Stomach (tissue), 9 donors: ENCODE results near the gene GGTA1. TPM values are rescaled to one million over a fixed set of nuclear protein-coding genes. Genes with fewer than 3 reads are reported as not detected.

Source experiments
- DNase-seq, 2 donors: peaks; one replicate each; pipeline versions ENCODE4 v3.0.0 to v3.0.0-alpha.2; 2013 to 2019
- H3K27ac ChIP-seq, 5 donors: fragments of 200-600 bp in 4 of 5; sonication (generic) in 4 of 5; one replicate each; pipeline ENCODE4 v1.5.1; 2013 to 2019; ENCODE audit warnings: mild to moderate bottlenecking in 1 of 5, moderate library complexity in 1 of 5
- H3K27me3 ChIP-seq, 3 donors: fragments of 200-600 bp; sonication (generic); one replicate each; pipeline ENCODE4 v1.5.1; 2017 to 2019; ENCODE audit warnings: mixed run types in 1 of 3
- H3K36me3 ChIP-seq, 4 donors: fragments of 200-600 bp; sonication (generic); 1 replicate in 3 of 4; 2 replicates in 1 of 4; pipeline ENCODE4 v1.5.1; 2016 to 2019
- H3K4me1 ChIP-seq, 4 donors: fragments of 200-600 bp; sonication (generic); one replicate each; pipeline ENCODE4 v1.5.1; 2016 to 2019
- H3K4me3 ChIP-seq, 4 donors: fragments of 200-600 bp; sonication (generic) in 3 of 4; one replicate each; pipeline ENCODE4 v1.5.1; 2016 to 2019; ENCODE audit warnings: mild to moderate bottlenecking in 1 of 4
- H3K9me3 ChIP-seq, 4 donors: fragments of 200-600 bp; sonication (generic); one replicate each; pipeline ENCODE4 v1.5.1; 2016 to 2019
- CTCF ChIP-seq, 7 experiments: fragments of 450-650 bp in 4 of 7; fragments of 200-600 bp in 3 of 7; sonication (generic) in 3 of 7; IDR thresholded peaks; one replicate each; pipeline ENCODE4 v1.5.1; 2016 to 2019; ENCODE audit warnings: antibody characterized with exemption in 7 of 7, control low read depth in 2 of 7, mild to moderate bottlenecking in 1 of 7
- EP300 ChIP-seq: sonication (generic); formaldehyde crosslinking; IDR thresholded peaks from one replicate; pipeline ENCODE4 v1.6.1; 2017; ENCODE audit warnings: antibody characterized with exemption
- POLR2A ChIP-seq, 4 donors: fragments of 450-650 bp; IDR thresholded peaks; one replicate each; pipeline ENCODE4 v1.6.1; 2016; ENCODE audit warnings: antibody characterized with exemption in 4 of 4, control low read depth in 2 of 4, mild to moderate bottlenecking in 1 of 4, moderate library complexity in 1 of 4
- POLR2AphosphoS5 ChIP-seq, 3 donors: sonication (generic); formaldehyde crosslinking; IDR thresholded peaks; one replicate each; pipeline ENCODE4 v1.6.1; 2016; ENCODE audit warnings: antibody characterized with exemption in 3 of 3
- WGBS, 5 donors: extraction: QIAGEN DNeasy Blood & Tissue Kit in 3 of 5; methylation state at CpG; one replicate each; pipeline versions ENCODE4 v1.1.5 to v1.1.7; 2013 to 2018; 5-methylcytosine and 5-hydroxymethylcytosine counted together
- intact Hi-C: fragments of 100-400 bp; cut with DNase I; formaldehyde crosslinking; loops from one replicate; pipeline ENCODE4 v1.15.1; 2023; ENCODE audit warnings: low total_unique reads
- polyA plus RNA-seq, 3 donors: library from polyadenylated mRNA; stranded (reverse); fragments of 200-250 nt; gene quantifications; one replicate each; pipeline ENCODE4 v1.2.3, GENCODE V29; 2013
- total RNA-seq, 5 donors: library from RNA; depleted of rRNA; stranded (reverse); fragments of >200 nt; gene quantifications; one replicate each; pipeline versions ENCODE4 v1.1.0 to v1.2.3, GENCODE V29; 2014 to 2016
- donor health status: healthy with polysubstance abuse.
- donor health status: Bipolar disorder and iron deficiency.
- donor health status: healthy.

GGTA1 gene
- total and polyA plus RNA-seq, 8 donors = 6.2 to 19.6 (median 7.1) TPM; not detected in 1

GRCh38 chr9:121505903-121506735 lies 6.5 kb upstream of the GGTA1 start:
- 70 to 76% (median 72%) methylated on average over 12 of the region's 12 CpGs for WGBS, 5 donors
- peaks cover 0 to 3% (median 0%) of the 10 kb centered on the region in 3 donors for H3K27me3 ChIP-seq
- intact Hi-C loops = no loop called here
- peak in 1 of 2 donors; percentile 77 for DNase-seq
- TF ChIP-seq POLR2AphosphoS5 (IDR thresholded peaks at IDR 0.05) (no peak), CTCF (IDR thresholded peaks at IDR 0.05) (no peak), POLR2A (IDR thresholded peaks at IDR 0.05) (no peak), EP300 (no peak)
- H3K27ac ChIP-seq = no peak overlapping the region
- H3K4me1 ChIP-seq = peaks cover 0 to 8% (median 6%) of the 10 kb centered on the region in 4 donors
- H3K9me3 ChIP-seq = no peaks in the 10 kb centered on the region
- no peaks in the 10 kb centered on the region for H3K36me3 ChIP-seq
- no peak overlapping the region for H3K4me3 ChIP-seq

DNA sequence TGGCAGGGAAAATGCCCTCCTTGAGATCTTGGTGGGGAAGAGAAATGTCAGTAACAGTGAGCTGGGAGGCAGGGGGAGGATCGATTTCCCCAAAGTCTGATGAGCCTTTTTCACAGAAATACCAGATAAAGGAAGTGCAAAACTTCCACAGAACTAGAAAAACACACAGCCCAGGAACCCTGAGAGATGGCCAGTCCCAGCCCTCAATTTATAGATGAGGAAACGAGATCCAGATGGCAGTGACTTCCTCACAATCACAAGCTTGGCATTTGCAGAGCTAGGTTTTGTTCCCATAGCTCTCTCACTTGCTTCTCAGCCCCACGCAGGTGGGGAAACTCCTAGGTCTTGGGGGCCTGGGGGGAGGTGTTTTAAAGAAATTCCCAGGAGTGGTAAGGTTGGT lies 3.8 kb upstream of the GGTA1 start:
- WGBS, 5 donors = 64 to 81% (median 67%) methylated on average over 3 of the region's 3 CpGs
- peak overlapping the region in 2 of 5 donors; percentile 38 to 43 for H3K27ac ChIP-seq
- DNase-seq = no peak
- intact Hi-C loops = no loop called here
- TF ChIP-seq EP300 = no peak
- H3K27me3 ChIP-seq = peaks cover 0 to 22% (median 15%) of the 10 kb centered on the region in 3 donors
- no peak overlapping the region for H3K4me3 ChIP-seq
- H3K36me3 ChIP-seq = no peaks in the 10 kb centered on the region
- H3K9me3 ChIP-seq = no peaks in the 10 kb centered on the region
- peaks cover 21 to 22% (median 22%) of the 10 kb centered on the region in 4 donors for H3K4me1 ChIP-seq

- H3K27ac ChIP-seq = peak overlapping the region; percentile 52 to 80 (median 72)
- 11 to 24% (median 15%) methylated on average over 4 to 15 of the region's 15 CpGs for WGBS, 5 donors
Observed at GRCh38 chr9:121500165-121500478, 478 bp upstream of the GGTA1 start.

GRCh38 chr9:121499177-121499426 lies 542 bp downstream of the GGTA1 start:
- DNase-seq = no peak
- Histone ChIP-seq H3K36me3 (no peaks in the 10 kb centered on the region), H3K27ac (peak overlapping the region; percentile 52 to 80 (median 72)), H3K27me3 (peaks cover 0 to 28% (median 15%) of the 10 kb centered on the region in 3 donors), H3K4me3 (peak overlapping the region; percentile 47 to 63 (median 57)), H3K4me1 (peaks cover 25 to 29% (median 27%) of the 10 kb centered on the region in 4 donors), H3K9me3 (peaks cover 0 to 5% (median 0%) of the 10 kb centered on the region in 4 donors)
- intact Hi-C loops = no loop called here
- TF ChIP-seq CTCF (IDR thresholded peaks at IDR 0.05) = no peak
- no peak for TF ChIP-seq EP300
- TF ChIP-seq POLR2AphosphoS5 (IDR thresholded peaks at IDR 0.05) = no peak
- no peak for TF ChIP-seq POLR2A (IDR thresholded peaks at IDR 0.05)
- 0 to 4% (median 3%) methylated on average over 2 to 8 of the region's 8 CpGs for WGBS, 5 donors

More at GRCh38 chr9:121500165-121500478, 478 bp upstream of the GGTA1 start:
- H3K9me3 ChIP-seq = peaks cover 0 to 5% (median 0%) of the 10 kb centered on the region in 4 donors
- TF ChIP-seq EP300 (no peak), POLR2AphosphoS5 (IDR thresholded peaks at IDR 0.05) (no peak), POLR2A (IDR thresholded peaks at IDR 0.05) (no peak), CTCF (IDR thresholded peaks at IDR 0.05) (no peak)
- no peak for DNase-seq
- intact Hi-C loops = no loop called here
- H3K4me1 ChIP-seq = peaks cover 25 to 29% (median 27%) of the 10 kb centered on the region in 4 donors
- peak overlapping the region; percentile 47 to 63 (median 57) for H3K4me3 ChIP-seq
- H3K27me3 ChIP-seq = peaks cover 0 to 28% (median 15%) of the 10 kb centered on the region in 3 donors
- no peaks in the 10 kb centered on the region for H3K36me3 ChIP-seq
